Inflammatory macrophage treated with lipopolysaccharide for 1 hour (primary cell): ENCODE results near the gene CADPS.

Source experiments
- DNase-seq, 2 donors: peaks; one replicate each; pipeline ENCODE4 v3.0.0-alpha.2; 2020 to 2022

CADPS gene

DNA sequence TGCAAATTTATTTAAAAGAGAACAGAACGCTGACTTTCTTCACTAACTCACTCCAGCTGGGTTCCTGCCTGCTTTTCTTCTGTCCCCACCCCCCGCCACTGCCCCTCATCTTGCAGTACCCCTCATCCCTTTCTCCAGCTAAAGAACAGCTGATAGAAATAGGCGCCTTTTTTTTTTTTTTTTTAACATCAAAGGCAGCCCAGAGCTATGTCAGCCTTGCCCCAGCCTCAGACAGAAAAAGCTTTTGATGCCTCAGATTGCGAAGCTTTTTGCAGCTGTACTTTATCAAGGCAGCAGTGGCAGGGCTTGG, 1.8 kb downstream of the CADPS start:
- no peak for DNase-seq

DNA sequence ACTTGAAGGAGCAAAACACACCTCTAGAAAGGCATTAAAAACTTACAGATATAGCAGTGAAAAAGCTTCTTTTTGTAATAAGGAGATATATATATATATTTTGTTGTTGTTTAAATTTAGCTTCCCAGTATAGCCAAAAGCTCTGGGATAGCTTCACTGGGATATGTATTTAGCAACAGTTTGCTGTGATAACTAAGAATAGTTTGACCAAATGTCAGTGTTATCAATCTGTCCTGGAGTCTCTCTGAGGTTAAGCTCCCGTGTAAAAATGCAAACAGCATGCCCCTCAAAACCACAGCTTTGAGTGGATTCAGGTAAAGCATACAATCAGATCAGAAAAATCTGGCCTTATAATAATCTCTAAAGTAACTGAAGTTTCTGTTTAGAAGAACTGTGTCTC, 2.9 kb downstream of the CADPS start:
- DNase-seq: no peak

DNA sequence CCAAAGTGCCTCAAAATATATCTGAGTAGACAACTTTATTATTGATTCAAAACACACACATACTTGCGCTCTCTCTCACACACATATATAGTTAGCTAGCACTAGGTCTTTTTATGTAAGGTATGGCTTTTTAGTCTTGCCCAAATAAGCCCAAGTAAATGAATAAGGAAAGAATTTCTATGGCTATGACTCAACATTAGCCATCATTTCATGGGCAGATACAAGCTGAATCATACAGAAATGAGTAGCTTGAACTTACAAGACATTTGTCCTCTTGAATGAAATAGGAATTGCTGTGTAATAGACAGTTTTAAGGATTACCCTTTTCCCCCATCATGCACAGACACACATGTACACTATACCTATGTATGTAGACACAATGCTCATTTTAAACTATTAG, 4.9 kb downstream of the CADPS start:
- no peak for DNase-seq

DNA sequence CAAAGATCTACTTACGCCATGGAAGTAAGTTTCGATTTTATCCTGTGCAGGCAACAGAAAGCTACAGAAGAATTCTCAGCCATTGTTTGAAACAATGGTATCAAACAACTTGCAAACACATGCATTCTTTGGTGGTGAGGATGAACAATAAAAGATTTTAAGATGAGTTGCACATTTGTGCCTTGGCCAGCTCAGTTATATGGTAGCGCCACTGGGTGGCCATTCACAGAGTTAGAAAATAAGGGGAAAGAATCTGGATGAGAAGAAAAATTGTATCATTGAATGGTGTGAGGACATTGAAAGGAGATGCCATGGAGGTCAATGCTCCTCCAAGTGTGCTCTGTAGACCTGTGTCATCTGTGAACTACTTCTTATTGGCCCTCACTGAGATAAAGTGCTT, 11.6 kb downstream of the CADPS start:
- DNase-seq: no peak

DNA sequence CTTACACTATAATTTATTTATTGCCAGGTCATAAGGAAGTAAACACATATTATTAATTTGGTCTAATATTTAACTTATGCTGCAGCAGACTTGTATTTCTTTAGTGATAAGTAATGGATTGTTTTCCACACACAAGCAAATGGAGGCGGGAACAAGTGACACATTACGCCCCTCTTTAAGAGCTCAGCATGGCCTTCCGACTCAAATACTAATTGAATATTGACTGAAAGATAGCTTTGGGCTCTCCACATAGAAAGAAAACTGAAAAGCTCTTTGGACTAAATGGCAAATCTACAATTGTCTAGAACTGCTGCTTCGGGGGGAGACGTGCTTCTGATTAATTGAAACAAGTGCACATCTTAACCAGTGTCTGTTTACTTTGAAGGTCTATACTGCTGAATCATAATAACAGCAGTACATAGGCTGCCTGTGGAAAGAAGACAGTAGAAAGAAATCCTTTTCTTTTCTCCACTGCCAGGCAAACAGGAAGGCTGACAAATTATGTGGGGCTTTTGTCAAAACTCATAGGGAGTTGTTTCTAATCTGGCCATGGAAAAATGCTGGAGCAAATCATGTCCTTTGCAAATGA, 15.9 kb downstream of the CADPS start:
- no peak for DNase-seq

DNA sequence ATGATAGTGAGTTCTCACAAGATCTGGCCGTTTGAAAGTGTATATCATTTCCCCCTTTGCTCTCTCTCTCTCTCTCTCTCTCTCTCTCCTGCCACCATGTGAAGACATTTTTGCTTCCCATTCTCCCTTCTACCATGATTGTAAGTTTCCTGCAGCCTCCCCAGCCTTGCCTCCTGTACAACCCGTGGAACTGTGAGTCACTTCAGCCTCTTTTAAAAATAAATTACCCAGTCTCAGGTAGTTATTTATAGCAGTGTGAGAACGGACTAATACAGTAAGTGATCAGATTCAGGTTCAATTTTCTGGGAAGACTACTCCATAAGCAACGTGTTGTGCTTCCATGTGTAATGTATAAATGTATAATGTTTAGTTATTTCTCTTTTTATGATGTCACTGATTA, 29.2 kb downstream of the CADPS start:
- DNase-seq: no peak

DNA sequence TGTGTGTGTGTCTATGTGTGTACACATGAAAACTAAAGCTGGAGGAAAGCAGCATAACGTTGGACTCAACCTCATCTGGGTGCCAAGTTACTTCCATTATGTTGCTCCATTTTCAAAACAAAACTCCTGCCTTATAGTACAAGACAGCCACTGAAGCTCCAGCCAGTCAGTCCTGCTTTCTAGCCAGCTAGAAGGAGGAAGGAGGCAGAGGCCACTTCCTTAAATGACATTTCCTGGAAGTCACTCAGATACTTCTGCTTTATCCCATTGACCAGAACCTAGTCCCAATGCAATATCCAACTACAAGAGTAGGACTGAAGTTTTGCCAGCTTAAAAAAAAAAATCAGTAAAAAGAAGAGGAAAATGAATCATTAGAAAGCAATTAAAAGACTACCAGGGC, 31.7 kb downstream of the CADPS start:
- peak in 1 of 2 donors; percentile 1 for DNase-seq

DNA sequence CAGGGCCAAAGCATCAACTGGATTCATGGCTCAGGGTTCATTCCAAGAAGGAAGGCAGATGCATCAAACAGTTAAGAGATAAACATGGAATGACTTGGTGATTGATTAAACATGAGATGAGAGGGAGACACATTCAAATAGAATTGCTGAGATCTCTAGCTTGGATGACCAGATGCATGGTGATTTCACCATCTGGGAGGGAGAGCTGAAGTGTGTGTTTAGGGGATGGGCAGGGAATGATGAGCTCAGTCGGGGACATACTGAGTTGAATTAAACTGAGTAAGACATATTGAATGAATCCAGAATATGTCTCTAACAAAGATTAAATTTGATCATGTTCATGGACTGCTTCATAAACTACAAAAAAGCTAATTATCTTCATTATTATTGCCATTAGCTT, 35.5 kb downstream of the CADPS start:
- no peak for DNase-seq

DNA sequence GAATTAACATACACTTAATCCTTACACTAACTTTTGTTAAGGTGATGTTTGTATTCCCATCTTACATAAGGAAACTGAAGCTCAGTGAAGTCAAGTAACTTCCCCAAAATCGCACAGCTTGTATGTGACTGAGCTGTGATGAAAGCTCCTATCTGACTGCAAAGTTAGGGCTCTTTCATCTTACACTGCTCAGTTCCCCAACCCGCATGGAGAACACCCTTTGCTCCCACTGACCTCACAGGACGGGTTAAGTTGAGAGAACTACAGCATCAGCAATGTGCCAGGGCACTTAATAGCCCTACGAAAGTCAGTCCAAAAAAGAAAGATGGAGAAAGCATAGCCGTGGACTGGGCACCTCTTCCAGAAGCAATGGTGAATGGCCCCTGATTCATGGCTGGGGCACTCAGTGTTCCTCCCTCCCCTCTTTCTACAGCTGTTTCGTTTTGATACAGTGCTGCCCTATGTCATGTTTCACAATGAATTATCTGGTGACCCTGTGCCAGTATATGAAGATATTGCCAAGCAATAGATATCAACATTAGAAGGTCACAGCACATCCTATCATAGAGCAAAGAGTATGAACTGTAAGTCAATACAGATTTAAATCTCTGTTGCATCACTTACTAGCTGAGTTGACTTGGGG, 38.0 kb downstream of the CADPS start:
- no peak for DNase-seq

DNA sequence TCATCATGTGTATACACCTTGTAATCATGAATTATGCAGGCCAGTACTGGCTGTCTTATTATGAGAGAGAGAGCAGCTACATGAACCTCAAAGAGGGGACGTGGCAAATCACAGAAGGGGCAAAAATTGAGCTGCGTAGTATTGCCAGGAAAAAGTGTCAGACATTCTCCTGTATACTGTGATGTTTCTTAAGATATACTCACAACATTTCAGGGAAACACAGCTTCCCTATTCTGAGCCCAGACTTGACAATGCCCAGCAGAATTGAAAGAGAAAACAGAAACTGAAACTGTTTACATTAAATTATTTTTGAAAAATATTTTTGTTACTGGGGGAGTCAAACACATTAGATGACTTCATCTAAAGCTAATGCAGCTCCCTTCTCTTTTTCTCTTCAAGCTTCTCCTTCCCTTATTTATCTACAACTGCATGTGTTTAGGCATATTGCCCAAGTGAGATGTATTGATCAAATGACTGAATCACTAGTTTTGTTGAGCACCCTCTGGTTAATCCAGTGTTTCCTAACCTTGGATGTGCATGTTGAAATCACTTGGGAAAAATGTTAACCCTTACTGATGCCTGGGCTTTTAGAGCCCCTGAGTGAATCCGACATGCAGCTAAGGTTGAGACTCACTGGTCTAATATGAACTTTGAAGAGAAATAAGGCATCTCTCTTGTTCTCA, 39.5 kb downstream of the CADPS start:
- DNase-seq: peak; percentile 2 to 30

DNA sequence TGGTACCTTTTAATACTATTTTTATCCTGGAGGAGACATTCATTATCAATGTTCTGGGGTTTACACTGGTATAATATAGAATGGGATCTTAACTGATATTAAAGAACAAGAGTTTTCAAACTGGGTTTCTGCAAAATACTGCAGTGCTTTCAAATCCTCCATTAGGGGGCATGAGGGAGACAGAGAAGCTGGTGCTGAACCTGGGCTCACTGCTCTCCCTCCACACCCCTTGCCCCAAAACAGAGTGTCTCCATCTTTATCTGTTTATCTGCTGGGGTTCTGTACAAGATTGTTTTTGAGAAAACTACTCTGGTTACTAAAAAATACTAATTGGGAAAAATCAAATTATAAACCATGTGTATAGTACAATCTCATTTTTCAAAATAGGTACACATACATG, 41.7 kb downstream of the CADPS start:
- DNase-seq: no peak

DNA sequence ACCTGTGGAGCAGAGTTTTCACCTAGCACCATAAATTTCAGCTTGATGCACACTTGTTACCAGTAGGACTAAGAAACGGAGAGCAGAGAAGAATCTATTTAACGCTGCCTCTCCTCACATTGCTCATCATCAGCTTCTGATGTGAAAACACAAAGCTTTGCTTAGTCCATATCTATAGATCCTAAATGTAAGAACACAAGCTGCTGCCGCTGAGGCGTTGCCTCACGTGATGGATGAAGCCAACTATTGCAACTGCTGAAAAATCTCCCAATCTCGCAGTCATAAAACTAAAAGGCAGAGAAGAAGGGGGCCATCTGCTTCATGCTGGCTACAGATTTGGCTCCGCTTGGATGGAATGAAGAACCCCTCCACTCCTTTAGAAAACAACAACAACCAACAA, 42.7 kb downstream of the CADPS start:
- DNase-seq: no peak

DNA sequence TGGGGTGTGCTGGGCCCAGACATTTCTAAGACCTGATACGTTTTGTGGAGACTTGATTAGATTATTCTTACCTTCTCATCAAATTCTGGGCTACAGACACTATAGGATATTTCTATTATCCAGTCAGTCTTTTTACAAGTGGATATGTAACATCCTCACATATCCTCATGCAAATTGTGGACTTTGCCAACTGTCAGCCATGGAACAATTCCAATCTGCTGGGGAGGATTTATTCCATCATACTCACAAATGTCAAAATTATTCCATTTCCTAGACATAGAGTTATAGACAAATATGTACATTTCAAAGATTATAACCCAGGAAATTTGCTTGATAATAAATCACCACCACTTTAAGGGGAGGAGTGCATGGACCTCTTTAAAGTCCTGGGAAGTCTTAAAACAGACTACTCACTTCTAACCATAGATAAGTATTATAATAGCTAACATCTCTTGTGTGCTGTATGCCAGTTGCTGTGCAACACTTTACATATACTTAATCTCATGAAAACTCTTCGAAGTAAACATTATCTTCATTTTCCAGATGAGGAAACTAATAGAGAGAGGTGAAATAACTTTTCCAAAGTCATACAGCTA, 44.4 kb downstream of the CADPS start:
- DNase-seq: no peak

DNA sequence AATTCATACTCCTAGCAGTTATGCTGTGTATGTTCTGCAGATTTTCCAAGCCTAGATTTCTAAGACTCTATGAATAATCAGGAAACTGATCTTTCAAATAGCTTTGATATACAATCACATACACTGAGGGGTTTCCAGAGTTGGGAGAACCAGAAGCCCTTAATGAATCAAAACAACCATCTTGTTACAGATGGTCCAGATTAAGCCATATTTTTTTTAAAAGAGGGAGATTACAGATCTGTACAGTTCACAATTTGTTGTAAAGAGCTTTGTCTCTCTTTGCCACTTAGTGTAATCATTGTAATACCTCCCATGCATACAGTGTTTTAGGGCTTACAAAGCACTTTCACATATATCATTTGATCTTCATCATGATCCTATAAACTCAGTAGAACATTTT, 47.7 kb downstream of the CADPS start:
- DNase-seq: no peak

DNA sequence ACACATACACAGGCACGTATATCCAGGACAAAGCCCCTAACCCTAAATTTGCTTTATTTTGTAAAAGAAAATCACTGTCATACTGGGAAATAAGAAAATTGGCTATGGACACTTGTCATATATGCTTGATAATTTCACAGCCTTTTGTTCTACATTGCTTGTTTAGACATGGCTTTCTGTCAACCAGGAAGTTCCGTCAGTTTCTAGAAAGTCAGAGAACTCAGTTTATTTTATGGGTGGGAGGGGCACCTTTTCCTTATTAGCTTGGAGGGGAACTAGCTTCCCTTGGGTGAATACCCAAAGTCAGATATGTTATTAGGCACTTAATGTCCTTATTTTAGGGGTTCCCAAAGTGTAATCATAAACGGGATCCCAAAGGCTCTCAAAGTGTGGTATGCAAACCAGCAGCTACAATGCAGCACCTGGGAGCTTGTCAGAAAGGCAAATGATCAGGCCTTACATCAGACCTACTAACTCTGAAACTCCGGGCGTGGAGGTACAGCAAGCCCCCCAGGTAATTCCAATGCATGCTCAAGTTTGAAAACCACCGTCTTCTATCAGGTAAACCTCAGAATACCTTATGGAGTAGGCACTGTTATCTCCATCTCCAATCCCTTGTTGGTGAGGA, 50.1 kb downstream of the CADPS start:
- DNase-seq: no peak

DNA sequence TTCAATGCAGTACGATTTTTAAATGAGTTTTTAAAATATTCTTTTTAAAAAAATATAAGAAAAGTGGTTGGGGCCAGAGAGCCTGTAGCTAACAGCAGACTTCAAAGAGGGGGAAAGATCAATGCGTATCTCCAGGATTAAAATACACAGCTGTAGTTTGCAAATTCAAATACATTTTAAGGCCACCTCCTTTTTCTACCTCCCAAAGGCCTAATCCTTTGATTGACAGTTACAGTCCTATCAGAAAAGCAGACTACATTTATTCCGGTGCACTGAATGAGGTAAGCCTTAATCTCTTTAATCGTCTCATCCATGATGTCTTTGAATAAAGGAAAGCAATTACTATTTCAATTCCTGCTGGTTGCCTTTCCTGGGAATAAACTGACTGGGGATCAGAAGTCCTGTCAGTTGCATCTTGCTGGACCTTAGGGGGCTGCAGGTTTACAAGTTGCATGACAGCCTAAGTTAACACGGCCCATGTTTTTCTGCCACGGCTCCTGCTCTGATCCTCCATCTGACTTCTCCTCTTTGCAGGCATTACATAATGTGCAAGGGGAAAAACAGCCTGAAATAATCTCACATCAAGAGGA, 51.7 kb downstream of the CADPS start:
- DNase-seq: no peak

DNA sequence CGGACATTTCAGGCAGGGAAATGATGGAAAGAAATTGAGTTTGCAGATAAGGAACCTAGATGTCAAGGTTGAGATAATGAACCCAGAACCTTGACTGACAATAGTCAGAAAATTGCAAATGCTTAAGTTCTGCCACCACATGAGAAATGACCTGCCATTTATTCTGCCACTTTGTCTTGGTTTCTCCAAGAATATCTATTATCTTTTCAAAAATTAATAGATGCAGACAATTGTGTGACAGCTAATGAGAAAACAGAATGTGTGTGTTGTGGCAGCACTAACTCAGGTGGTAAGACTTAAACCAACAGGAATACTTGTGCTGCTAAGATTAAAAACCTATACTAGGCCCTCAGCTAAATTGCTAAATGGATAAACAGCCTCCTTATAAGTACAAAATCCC, 52.3 kb downstream of the CADPS start:
- DNase-seq: no peak

DNA sequence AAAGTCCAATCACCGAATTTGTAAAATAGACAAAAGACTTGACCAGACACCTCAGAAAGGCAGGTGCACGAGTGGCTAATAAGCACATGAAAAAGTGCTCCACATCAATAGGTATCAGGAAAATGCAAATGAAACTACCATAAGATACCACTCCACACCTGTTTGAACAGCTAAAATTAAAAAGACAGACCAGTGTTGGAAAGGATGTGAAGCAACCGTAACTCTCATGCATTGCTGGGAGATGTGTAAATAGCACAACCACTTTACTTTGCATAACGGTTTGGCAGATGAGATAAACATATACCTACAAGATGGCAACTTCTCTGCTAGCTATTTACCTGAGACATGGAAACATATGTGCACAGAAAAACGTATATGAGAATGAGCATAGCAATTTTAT, 56.9 kb downstream of the CADPS start:
- DNase-seq: no peak

DNA sequence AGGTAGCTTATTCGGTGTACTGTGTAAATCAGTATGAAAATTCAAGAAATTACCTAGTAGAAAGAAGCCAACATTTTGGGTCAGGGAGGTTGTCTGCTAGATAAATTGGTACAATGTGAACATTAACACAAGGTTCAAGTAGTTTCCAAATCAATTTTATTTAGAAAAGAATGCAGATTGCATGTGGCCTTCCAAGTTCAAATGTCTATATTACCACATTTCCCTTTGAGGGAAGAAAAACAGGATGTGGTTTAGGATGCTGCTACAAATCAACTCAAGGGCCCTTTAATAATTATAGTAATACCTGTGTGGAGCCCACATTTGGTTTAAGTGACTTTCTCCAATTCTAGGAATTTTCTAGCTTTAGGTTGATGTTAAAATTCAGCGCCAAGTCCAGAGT, 57.5 kb downstream of the CADPS start:
- DNase-seq: no peak

DNA sequence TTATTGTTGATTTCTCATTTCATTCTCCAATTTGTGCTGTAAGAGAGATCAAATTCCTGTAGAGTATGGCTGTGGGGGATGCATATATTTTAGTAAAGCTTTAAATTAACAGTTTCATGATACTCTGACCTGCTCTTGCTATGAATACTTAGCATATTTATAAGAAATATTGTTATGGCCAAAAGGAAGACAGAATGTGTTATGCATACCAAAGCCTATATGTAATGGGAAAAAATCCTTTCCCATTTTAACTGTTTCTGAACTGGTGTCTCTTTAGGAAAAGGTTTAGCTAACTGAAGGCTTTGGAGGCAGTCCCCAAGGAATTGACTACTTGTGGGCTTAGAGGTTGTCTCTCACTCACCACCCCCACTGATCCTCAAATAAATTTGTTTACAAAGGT, 59.2 kb downstream of the CADPS start:
- DNase-seq: no peak

DNA sequence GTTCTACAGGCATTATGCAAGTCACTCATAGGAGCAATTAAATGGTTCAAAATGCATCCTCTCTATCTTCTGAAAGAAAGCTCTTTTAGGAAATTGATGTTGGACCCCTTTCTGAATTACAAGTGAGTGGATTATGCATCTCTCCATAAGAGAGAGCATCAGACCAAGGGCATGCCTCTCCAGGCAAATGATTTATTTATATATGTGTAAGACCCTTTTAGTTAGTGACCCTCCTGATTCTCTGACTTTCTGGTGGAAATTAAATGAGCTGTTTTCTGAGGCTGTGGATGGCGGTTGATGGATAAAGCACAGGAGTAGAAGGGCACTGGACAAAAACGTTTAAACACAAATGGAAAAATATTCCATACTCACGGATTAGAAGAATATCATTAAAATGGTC, 62.6 kb downstream of the CADPS start:
- DNase-seq: no peak

DNA sequence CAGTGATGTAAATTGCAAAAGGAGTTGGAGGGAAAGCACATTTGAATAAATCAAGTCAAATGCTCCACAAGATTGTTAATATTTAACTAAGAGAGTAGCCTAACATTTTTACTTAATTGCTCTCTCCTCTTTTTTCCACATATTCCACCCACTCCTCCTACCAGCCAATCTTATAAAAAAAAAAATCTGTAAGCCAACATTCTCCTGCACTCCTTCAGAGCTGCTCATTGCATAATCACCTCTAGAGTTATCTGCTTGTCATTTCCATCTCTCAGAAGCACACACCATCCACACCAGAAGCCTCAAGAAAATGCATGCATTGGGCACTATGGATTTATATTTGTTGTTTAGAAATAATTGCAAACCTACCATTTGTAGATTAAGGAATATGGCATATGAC, 64.1 kb downstream of the CADPS start:
- no peak for DNase-seq

DNA sequence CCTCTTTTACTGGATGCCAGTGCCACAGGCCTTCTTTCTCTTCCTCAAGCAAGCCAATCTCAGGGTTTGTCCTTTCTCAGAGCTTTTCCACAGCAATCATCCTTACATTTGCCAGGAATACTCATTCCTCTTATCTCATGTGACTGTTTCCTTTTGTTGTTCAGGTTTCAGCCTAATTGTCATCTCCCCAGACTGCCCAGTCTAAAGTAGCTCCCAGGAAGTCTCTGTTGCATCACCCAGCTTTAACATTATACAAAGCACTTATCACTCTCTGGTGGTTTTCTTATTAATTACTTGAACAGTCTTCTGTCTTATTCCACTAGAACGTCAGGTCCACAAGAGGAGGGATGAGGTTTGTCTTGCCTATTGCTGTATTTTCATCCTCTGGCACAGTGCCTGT, 65.8 kb downstream of the CADPS start:
- no peak for DNase-seq
